Astrocyte of the cerebellum (primary cell): ENCODE results near the gene SHISA8.

Experiments used
- DNase-seq: peaks from one replicate; pipeline ENCODE4 v3.0.0-alpha.2; 2011; ENCODE audit warnings: low read depth
- H3K4me3 ChIP-seq: 2 replicates; pipeline ENCODE4 v1.5.1; 2011; ENCODE audit warnings: mild to moderate bottlenecking, low read depth, low read length, moderate library complexity
- CTCF ChIP-seq: IDR thresholded peaks from 2 replicates; pipeline ENCODE4 v1.5.1; 2012; ENCODE audit warnings: low read length, low read depth, moderate library complexity, mild to moderate bottlenecking; ENCODE audit errors: missing control alignments
- in situ Hi-C: cut with HindIII; loops from 2 replicates; pipeline ENCODE4 v1.10.0; 2017; ENCODE audit warnings: low sequenced_read_pairs

SHISA8 gene

GRCh38 chr22:41885116-41885515 lies 29.8 kb downstream of the SHISA8 start:
- DNase-seq: no peak
- no peak overlapping the region for H3K4me3 ChIP-seq
- in situ Hi-C loops: no loop called here
- no peak for TF ChIP-seq CTCF

- H3K4me3 ChIP-seq: no peak overlapping the region
- in situ Hi-C loops: loop anchor here (5.0 kb wide), 1 partner anchor 166 kb away; no protein-coding TSS in a partner anchor
- no peak for TF ChIP-seq CTCF
- no peak for DNase-seq
These were observed 31.5 kb downstream of the SHISA8 start for GRCh38 chr22:41883400-41883799.

GRCh38 chr22:41880653-41881052 lies 34.2 kb downstream of the SHISA8 start:
- in situ Hi-C loops: loop anchor here (5.0 kb wide), 1 partner anchor 163 kb away; no protein-coding TSS in a partner anchor
- no peak overlapping the region for H3K4me3 ChIP-seq
- no peak for TF ChIP-seq CTCF
- no peak for DNase-seq

GRCh38 chr22:41876675-41877074 lies 38.2 kb downstream of the SHISA8 start:
- H3K4me3 ChIP-seq: no peak overlapping the region
- DNase-seq: no peak
- in situ Hi-C loops: no loop called here
- TF ChIP-seq CTCF: no peak

- no peak overlapping the region for H3K4me3 ChIP-seq
- in situ Hi-C loops: no loop called here
- DNase-seq: no peak
- no peak for TF ChIP-seq CTCF
These were observed 38.6 kb downstream of the SHISA8 start for GRCh38 chr22:41876275-41876674.

GRCh38 chr22:41875531-41876270 lies 39.2 kb downstream of the SHISA8 start:
- no peak overlapping the region for H3K4me3 ChIP-seq
- DNase-seq: no peak
- TF ChIP-seq CTCF: no peak
- in situ Hi-C loops: no loop called here
